OCI-LY7 (cell line): ENCODE results near the gene NBEAL2. TPM values are rescaled to one million over a fixed set of nuclear protein-coding genes. Genes with fewer than 3 reads are reported as not detected.

Experiments used
- BruUV-seq: library from RNA; stranded (reverse); fragments of 400-500 nt; replicated peaks from 2 replicates; lab custom pipeline; 2021; lab: Mats Ljungman, UMichigan
- CTCF ChIA-PET: fragments of 300-600 bp; sonication (Branson Sonifier 250); formaldehyde crosslinking; loops from one replicate; lab custom pipeline; 2022; ENCODE audit warnings: antibody characterized with exemption; ENCODE audit not compliant: unreplicated experiment; lab: Charles Lee
- POLR2A ChIA-PET: fragments of 300-600 bp; sonication (Branson Sonifier 250); formaldehyde crosslinking; loops from one replicate; lab custom pipeline; 2022; ENCODE audit warnings: antibody characterized with exemption; lab: Charles Lee
- DNase-seq: peaks from one replicate; pipeline ENCODE4 v3.0.0-alpha.2; 2015; ENCODE audit warnings: low spot score
- H2AFZ ChIP-seq: fragments of 200-600 bp; sonication (generic), shearing (Covaris generic); 2 replicates; pipeline ENCODE4 v1.6.1; 2014; ENCODE audit warnings: mild to moderate bottlenecking, antibody characterized with exemption, low read length, moderate library complexity
- H3K27ac ChIP-seq: fragments of 200-600 bp; sonication (generic); 2 replicates; pipeline ENCODE4 v1.5.1; 2014; ENCODE audit warnings: mixed run types, low read depth, mild to moderate bottlenecking, moderate library complexity, low read length, inconsistent platforms; ENCODE audit not compliant: poor library complexity, severe bottlenecking
- H3K36me3 ChIP-seq: fragments of 200-600 bp; sonication (generic); 2 replicates; pipeline ENCODE4 v1.6.1; 2014; ENCODE audit warnings: mild to moderate bottlenecking, antibody characterized with exemption, low read length, moderate library complexity, mixed read lengths; ENCODE audit not compliant: insufficient read depth
- H3K4me1 ChIP-seq: fragments of 200-600 bp; sonication (generic); 2 replicates; pipeline ENCODE4 v1.5.1; 2014; ENCODE audit warnings: mild to moderate bottlenecking, low read length; ENCODE audit not compliant: insufficient read depth, poor library complexity, severe bottlenecking
- H3K4me2 ChIP-seq: fragments of 200-600 bp; sonication (generic); 2 replicates; pipeline ENCODE4 v1.6.1; 2014; ENCODE audit warnings: mild to moderate bottlenecking, low read length
- H3K4me3 ChIP-seq: fragments of 200-600 bp; sonication (generic); 2 replicates; pipeline ENCODE4 v1.5.1; 2014; ENCODE audit warnings: mild to moderate bottlenecking, low read depth, low read length; ENCODE audit not compliant: poor library complexity, severe bottlenecking
- H3K79me2 ChIP-seq: fragments of 200-600 bp; sonication (generic); 2 replicates; pipeline ENCODE4 v1.6.1; 2016; ENCODE audit warnings: low read depth, mild to moderate bottlenecking, low read length, moderate library complexity, mixed read lengths; ENCODE audit not compliant: insufficient read depth
- H3K9me2 ChIP-seq: fragments of 200-600 bp; sonication (generic); 2 replicates; pipeline ENCODE4 v1.6.1; 2016; ENCODE audit warnings: mild to moderate bottlenecking, low read length, mixed read lengths; ENCODE audit not compliant: insufficient read depth
- H3K9me3 ChIP-seq: fragments of 200-600 bp; sonication (generic); 2 replicates; pipeline ENCODE4 v1.6.1; 2014; ENCODE audit warnings: mild to moderate bottlenecking, mixed run types, low read length, mixed read lengths
- H4K20me1 ChIP-seq: fragments of 200-600 bp; sonication (generic); 2 replicates; pipeline ENCODE4 v1.6.1; 2014; ENCODE audit warnings: mild to moderate bottlenecking, antibody characterized with exemption, low read length, moderate library complexity, mixed read lengths; ENCODE audit not compliant: insufficient read depth
- EZH2phosphoT487 ChIP-seq: fragments of 200-600 bp; sonication (generic); IDR thresholded peaks from 2 replicates; pipeline ENCODE4 v1.6.1; 2018; ENCODE audit warnings: low read depth, borderline replicate concordance, mild to moderate bottlenecking, mixed run types, antibody characterized with exemption, low read length, moderate library complexity, mixed read lengths
- intact Hi-C: fragments of 100-400 bp; cut with micrococcal nuclease; formaldehyde crosslinking; loops from one replicate; pipeline ENCODE4 v1.10.0; 2022; ENCODE audit not compliant: unreplicated experiment
- total RNA-seq, 2 experiments: library from RNA; depleted of rRNA in 1 of 2; stranded (reverse); fragments of >200 nt in 1 of 2; shearing (Covaris generic) in 1 of 2; gene quantifications; 2 replicates each; pipeline ENCODE4 v1.2.3, GENCODE V29; 2014 to 2022
- TF ChIP-seq, protein P1 (sequence below): fragments of 200-600 bp; sonication (generic); conservative IDR thresholded peaks from 2 replicates; pipeline ENCODE4 v1.5.1; 2014; ENCODE audit warnings: mild to moderate bottlenecking, antibody characterized with exemption, low read length, moderate library complexity, mixed read lengths

NBEAL2 gene
- total RNA-seq, 2 experiments from 2014 or later, result 74.9 to 149 TPM

GRCh38 chr3:47016086-47016933 lies 36.8 kb downstream of the NBEAL2 start:
- intact Hi-C loops, result loop anchor here (5.0 to 10.0 kb wide), 2 partner anchors 312 to 366 kb away; partner anchors contain the start of genes PTPN23 and TMIE
- H3K79me2 ChIP-seq, result 0 out of 2 replicates have a peak, but pooled peaks cover 7% of the 10 kb centered on the region
- H3K4me2 ChIP-seq, result peak overlapping the region; percentile 39; the same call in 1 of the 2 replicates
- no peaks in the 10 kb centered on the region for H3K9me3 ChIP-seq
- H3K9me2 ChIP-seq, result no peaks in the 10 kb centered on the region
- CTCF ChIA-PET, result no interaction called here
- H4K20me1 ChIP-seq, result peaks cover 6% of the 10 kb centered on the region; the same call in 1 of the 2 replicates
- DNase-seq, result no peak
- H3K36me3 ChIP-seq, result peaks cover 75% of the 10 kb centered on the region
- POLR2A ChIA-PET, result no interaction called here
- H3K4me1 ChIP-seq, result peaks cover 26% of the 10 kb centered on the region
- TF ChIP-seq, protein P1, sequence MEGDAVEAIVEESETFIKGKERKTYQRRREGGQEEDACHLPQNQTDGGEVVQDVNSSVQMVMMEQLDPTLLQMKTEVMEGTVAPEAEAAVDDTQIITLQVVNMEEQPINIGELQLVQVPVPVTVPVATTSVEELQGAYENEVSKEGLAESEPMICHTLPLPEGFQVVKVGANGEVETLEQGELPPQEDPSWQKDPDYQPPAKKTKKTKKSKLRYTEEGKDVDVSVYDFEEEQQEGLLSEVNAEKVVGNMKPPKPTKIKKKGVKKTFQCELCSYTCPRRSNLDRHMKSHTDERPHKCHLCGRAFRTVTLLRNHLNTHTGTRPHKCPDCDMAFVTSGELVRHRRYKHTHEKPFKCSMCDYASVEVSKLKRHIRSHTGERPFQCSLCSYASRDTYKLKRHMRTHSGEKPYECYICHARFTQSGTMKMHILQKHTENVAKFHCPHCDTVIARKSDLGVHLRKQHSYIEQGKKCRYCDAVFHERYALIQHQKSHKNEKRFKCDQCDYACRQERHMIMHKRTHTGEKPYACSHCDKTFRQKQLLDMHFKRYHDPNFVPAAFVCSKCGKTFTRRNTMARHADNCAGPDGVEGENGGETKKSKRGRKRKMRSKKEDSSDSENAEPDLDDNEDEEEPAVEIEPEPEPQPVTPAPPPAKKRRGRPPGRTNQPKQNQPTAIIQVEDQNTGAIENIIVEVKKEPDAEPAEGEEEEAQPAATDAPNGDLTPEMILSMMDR, result no peak
- no peak for TF ChIP-seq EZH2phosphoT487
- no peak overlapping the region for H3K4me3 ChIP-seq
- BruUV-seq, result TSS peak; percentile 89
- H3K27ac ChIP-seq, result peak overlapping the region; percentile 61
- H2AFZ ChIP-seq, result no peak overlapping the region

GRCh38 chr3:47016934-47017435 lies 37.5 kb downstream of the NBEAL2 start:
- Histone ChIP-seq H2AFZ (no peak overlapping the region), H3K9me3 (no peaks in the 10 kb centered on the region), H3K27ac (peak overlapping the region; percentile 61), H3K79me2 (0 out of 2 replicates have a peak, but pooled peaks cover 9% of the 10 kb centered on the region), H3K9me2 (no peaks in the 10 kb centered on the region), H3K4me3 (peak overlapping the region; percentile 2), H4K20me1 (peaks cover 6% of the 10 kb centered on the region; the same call in 1 of the 2 replicates), H3K4me2 (peak overlapping the region; percentile 39), H3K36me3 (peaks cover 76% of the 10 kb centered on the region), H3K4me1 (peaks cover 26% of the 10 kb centered on the region)
- ChIA-PET POLR2A (interaction anchor here (1.1 to 1.6 kb wide), 2 partner anchors 11 to 30 kb away, joined by 4 to 6 read pairs; no protein-coding TSS in a partner anchor), CTCF (no interaction called here)
- no TSS peak for BruUV-seq
- no peak for TF ChIP-seq EZH2phosphoT487
- DNase-seq, result peak; percentile 83
- intact Hi-C loops, result loop anchor here (5.0 to 10.0 kb wide), 2 partner anchors 312 to 365 kb away; partner anchors contain the start of genes PTPN23 and TMIE

GRCh38 chr3:47017504-47018268 lies 38.2 kb downstream of the NBEAL2 start:
- Histone ChIP-seq H3K4me1 (peaks cover 26% of the 10 kb centered on the region), H3K9me2 (no peaks in the 10 kb centered on the region), H3K9me3 (no peaks in the 10 kb centered on the region), H3K36me3 (peaks cover 83% of the 10 kb centered on the region), H2AFZ (no peak overlapping the region), H3K4me3 (no peak overlapping the region), H3K79me2 (0 out of 2 replicates have a peak, but pooled peaks cover 9% of the 10 kb centered on the region), H3K4me2 (peak overlapping the region; percentile 39), H4K20me1 (peaks cover 6% of the 10 kb centered on the region; the same call in 1 of the 2 replicates), H3K27ac (peak overlapping the region; percentile 61)
- TF ChIP-seq EZH2phosphoT487, result no peak
- TF ChIP-seq, protein P1, result no peak
- POLR2A ChIA-PET, result interaction anchor here (0.6 to 1.7 kb wide), 4 partner anchors 10 to 58 kb away, joined by 4 to 6 read pairs (median 4); no protein-coding TSS in a partner anchor
- no TSS peak for BruUV-seq
- intact Hi-C loops, result loop anchor here (5.0 to 10.0 kb wide), 2 partner anchors 313 to 365 kb away; partner anchors contain the start of genes PTPN23 and TMIE
- DNase-seq, result no peak
- CTCF ChIA-PET, result no interaction called here
